OCI-LY7 (cell line): ENCODE data around the gene NECAB2. TPM values are rescaled to one million over a fixed set of nuclear protein-coding genes. Genes with fewer than 3 reads are reported as not detected.

Source experiments
- BruUV-seq: library from RNA; stranded (reverse); fragments of 400-500 nt; replicated peaks from 2 replicates; lab custom pipeline; 2021; lab: Mats Ljungman, UMichigan
- CTCF ChIA-PET: fragments of 300-600 bp; sonication (Branson Sonifier 250); formaldehyde crosslinking; loops from one replicate; lab custom pipeline; 2022; ENCODE audit warnings: antibody characterized with exemption; ENCODE audit not compliant: unreplicated experiment; lab: Charles Lee
- POLR2A ChIA-PET: fragments of 300-600 bp; sonication (Branson Sonifier 250); formaldehyde crosslinking; loops from one replicate; lab custom pipeline; 2022; ENCODE audit warnings: antibody characterized with exemption; lab: Charles Lee
- DNase-seq: peaks from one replicate; pipeline ENCODE4 v3.0.0-alpha.2; 2015; ENCODE audit warnings: low spot score
- H2AFZ ChIP-seq: fragments of 200-600 bp; sonication (generic), shearing (Covaris generic); 2 replicates; pipeline ENCODE4 v1.6.1; 2014; ENCODE audit warnings: mild to moderate bottlenecking, antibody characterized with exemption, low read length, moderate library complexity
- H3K27ac ChIP-seq: fragments of 200-600 bp; sonication (generic); 2 replicates; pipeline ENCODE4 v1.5.1; 2014; ENCODE audit warnings: mixed run types, low read depth, mild to moderate bottlenecking, moderate library complexity, low read length, inconsistent platforms; ENCODE audit not compliant: poor library complexity, severe bottlenecking
- H3K36me3 ChIP-seq: fragments of 200-600 bp; sonication (generic); 2 replicates; pipeline ENCODE4 v1.6.1; 2014; ENCODE audit warnings: mild to moderate bottlenecking, antibody characterized with exemption, low read length, moderate library complexity, mixed read lengths; ENCODE audit not compliant: insufficient read depth
- H3K4me1 ChIP-seq: fragments of 200-600 bp; sonication (generic); 2 replicates; pipeline ENCODE4 v1.5.1; 2014; ENCODE audit warnings: mild to moderate bottlenecking, low read length; ENCODE audit not compliant: insufficient read depth, poor library complexity, severe bottlenecking
- H3K4me2 ChIP-seq: fragments of 200-600 bp; sonication (generic); 2 replicates; pipeline ENCODE4 v1.6.1; 2014; ENCODE audit warnings: mild to moderate bottlenecking, low read length
- H3K4me3 ChIP-seq: fragments of 200-600 bp; sonication (generic); 2 replicates; pipeline ENCODE4 v1.5.1; 2014; ENCODE audit warnings: mild to moderate bottlenecking, low read depth, low read length; ENCODE audit not compliant: poor library complexity, severe bottlenecking
- H3K79me2 ChIP-seq: fragments of 200-600 bp; sonication (generic); 2 replicates; pipeline ENCODE4 v1.6.1; 2016; ENCODE audit warnings: low read depth, mild to moderate bottlenecking, low read length, moderate library complexity, mixed read lengths; ENCODE audit not compliant: insufficient read depth
- H3K9me2 ChIP-seq: fragments of 200-600 bp; sonication (generic); 2 replicates; pipeline ENCODE4 v1.6.1; 2016; ENCODE audit warnings: mild to moderate bottlenecking, low read length, mixed read lengths; ENCODE audit not compliant: insufficient read depth
- H3K9me3 ChIP-seq: fragments of 200-600 bp; sonication (generic); 2 replicates; pipeline ENCODE4 v1.6.1; 2014; ENCODE audit warnings: mild to moderate bottlenecking, mixed run types, low read length, mixed read lengths
- H4K20me1 ChIP-seq: fragments of 200-600 bp; sonication (generic); 2 replicates; pipeline ENCODE4 v1.6.1; 2014; ENCODE audit warnings: mild to moderate bottlenecking, antibody characterized with exemption, low read length, moderate library complexity, mixed read lengths; ENCODE audit not compliant: insufficient read depth
- EZH2phosphoT487 ChIP-seq: fragments of 200-600 bp; sonication (generic); IDR thresholded peaks from 2 replicates; pipeline ENCODE4 v1.6.1; 2018; ENCODE audit warnings: low read depth, borderline replicate concordance, mild to moderate bottlenecking, mixed run types, antibody characterized with exemption, low read length, moderate library complexity, mixed read lengths
- intact Hi-C: fragments of 100-400 bp; cut with micrococcal nuclease; formaldehyde crosslinking; loops from one replicate; pipeline ENCODE4 v1.10.0; 2022; ENCODE audit not compliant: unreplicated experiment
- total RNA-seq, 2 experiments: library from RNA; depleted of rRNA in 1 of 2; stranded (reverse); fragments of >200 nt in 1 of 2; shearing (Covaris generic) in 1 of 2; gene quantifications; 2 replicates each; pipeline ENCODE4 v1.2.3, GENCODE V29; 2014 to 2022
- TF ChIP-seq, protein P1 (sequence below): fragments of 200-600 bp; sonication (generic); conservative IDR thresholded peaks from 2 replicates; pipeline ENCODE4 v1.5.1; 2014; ENCODE audit warnings: mild to moderate bottlenecking, antibody characterized with exemption, low read length, moderate library complexity, mixed read lengths

Gene NECAB2
- total RNA-seq, 2 experiments from 2014 or later = not detected

GRCh38 chr16:83971165-83972130 lies 3.4 kb downstream of the NECAB2 start:
- H3K4me2 ChIP-seq = no peak overlapping the region
- no TSS peak for BruUV-seq
- ChIA-PET CTCF (no interaction called here), POLR2A (no interaction called here)
- H3K4me1 ChIP-seq = no peaks in the 10 kb centered on the region
- H3K27ac ChIP-seq = no peak overlapping the region
- no peak for DNase-seq
- H3K9me2 ChIP-seq = no peaks in the 10 kb centered on the region
- H3K4me3 ChIP-seq = no peak overlapping the region
- intact Hi-C loops = no loop called here
- H3K36me3 ChIP-seq = no peaks in the 10 kb centered on the region
- no peak for TF ChIP-seq EZH2phosphoT487
- TF ChIP-seq, protein P1, sequence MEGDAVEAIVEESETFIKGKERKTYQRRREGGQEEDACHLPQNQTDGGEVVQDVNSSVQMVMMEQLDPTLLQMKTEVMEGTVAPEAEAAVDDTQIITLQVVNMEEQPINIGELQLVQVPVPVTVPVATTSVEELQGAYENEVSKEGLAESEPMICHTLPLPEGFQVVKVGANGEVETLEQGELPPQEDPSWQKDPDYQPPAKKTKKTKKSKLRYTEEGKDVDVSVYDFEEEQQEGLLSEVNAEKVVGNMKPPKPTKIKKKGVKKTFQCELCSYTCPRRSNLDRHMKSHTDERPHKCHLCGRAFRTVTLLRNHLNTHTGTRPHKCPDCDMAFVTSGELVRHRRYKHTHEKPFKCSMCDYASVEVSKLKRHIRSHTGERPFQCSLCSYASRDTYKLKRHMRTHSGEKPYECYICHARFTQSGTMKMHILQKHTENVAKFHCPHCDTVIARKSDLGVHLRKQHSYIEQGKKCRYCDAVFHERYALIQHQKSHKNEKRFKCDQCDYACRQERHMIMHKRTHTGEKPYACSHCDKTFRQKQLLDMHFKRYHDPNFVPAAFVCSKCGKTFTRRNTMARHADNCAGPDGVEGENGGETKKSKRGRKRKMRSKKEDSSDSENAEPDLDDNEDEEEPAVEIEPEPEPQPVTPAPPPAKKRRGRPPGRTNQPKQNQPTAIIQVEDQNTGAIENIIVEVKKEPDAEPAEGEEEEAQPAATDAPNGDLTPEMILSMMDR = no peak
- no peak overlapping the region for H2AFZ ChIP-seq
- H3K9me3 ChIP-seq = no peaks in the 10 kb centered on the region
- no peaks in the 10 kb centered on the region for H3K79me2 ChIP-seq
- no peaks in the 10 kb centered on the region for H4K20me1 ChIP-seq

- intact Hi-C loops = no loop called here
Measured at GRCh38 chr16:83972256-83973008, 4.4 kb downstream of the NECAB2 start.

More at GRCh38 chr16:83972256-83973008, 4.4 kb downstream of the NECAB2 start:
- Histone ChIP-seq H3K9me2 (no peaks in the 10 kb centered on the region), H3K4me3 (no peak overlapping the region), H3K36me3 (no peaks in the 10 kb centered on the region), H2AFZ (no peak overlapping the region), H3K79me2 (no peaks in the 10 kb centered on the region), H3K9me3 (no peaks in the 10 kb centered on the region), H4K20me1 (no peaks in the 10 kb centered on the region), H3K27ac (no peak overlapping the region), H3K4me2 (no peak overlapping the region), H3K4me1 (no peaks in the 10 kb centered on the region)
- POLR2A ChIA-PET = no interaction called here
- BruUV-seq = no TSS peak
- TF ChIP-seq, protein P1 = no peak
- no peak for TF ChIP-seq EZH2phosphoT487
- CTCF ChIA-PET = no interaction called here
- DNase-seq = no peak
